Dermis blood vessel endothelial cell (primary cell): ENCODE results near the gene POU5F1. TPM values are rescaled to one million over a fixed set of nuclear protein-coding genes. Genes with fewer than 3 reads are reported as not detected.
A peak's percentile ranks its signal among the peaks of the same experiment; 100 is the strongest.
"Not testable (repeated sequence)": the region's sequence is repeated elsewhere in the genome, so short reads cannot be mapped to it uniquely, and the experiment has no call there.

ENCODE experiments used
- DNase-seq: peaks from one replicate; pipeline ENCODE4 v3.0.0; 2010
- total RNA-seq: library from RNA; depleted of rRNA; stranded (reverse); fragments of >200 nt; gene quantifications from 2 replicates; pipeline ENCODE4 v1.2.3, GENCODE V29; 2014

POU5F1 gene
- total RNA-seq, 1 donor from 2014 or later = 0.68 TPM

- DNase-seq = no peak
Observed at GRCh38 chr6:31190488-31190887, 20.0 kb upstream of the POU5F1 start.

GRCh38 chr6:31189223-31189622 is 18.7 kb upstream of the POU5F1 start:
- not testable (repeated sequence) for DNase-seq

GRCh38 chr6:31187780-31188194 is 17.3 kb upstream of the POU5F1 start:
- no peak for DNase-seq

GRCh38 chr6:31186052-31186734 is 15.7 kb upstream of the POU5F1 start:
- DNase-seq = no peak

GRCh38 chr6:31185695-31186051 is 15.2 kb upstream of the POU5F1 start:
- not testable (repeated sequence) for DNase-seq

GRCh38 chr6:31183859-31184258 is 13.4 kb upstream of the POU5F1 start:
- DNase-seq = not testable (repeated sequence)

GRCh38 chr6:31183287-31183686 is 12.8 kb upstream of the POU5F1 start:
- DNase-seq = not testable (repeated sequence)

GRCh38 chr6:31180500-31180899 is 10.0 kb upstream of the POU5F1 start:
- DNase-seq = peak; percentile 92

- no peak for DNase-seq
Observed at GRCh38 chr6:31179896-31180295, 9.4 kb upstream of the POU5F1 start.

GRCh38 chr6:31179042-31179386 is 8.5 kb upstream of the POU5F1 start:
- DNase-seq = no peak

GRCh38 chr6:31178143-31179041 is 7.9 kb upstream of the POU5F1 start:
- DNase-seq = peak; percentile 40

- no peak for DNase-seq
Observed at GRCh38 chr6:31175971-31176370, 5.5 kb upstream of the POU5F1 start.

GRCh38 chr6:31174378-31174777 is 3.9 kb upstream of the POU5F1 start:
- DNase-seq = no peak

- no peak for DNase-seq
Observed at GRCh38 chr6:31173406-31173805, 2.9 kb upstream of the POU5F1 start.

GRCh38 chr6:31172973-31173384 is 2.5 kb upstream of the POU5F1 start:
- DNase-seq = no peak

- no peak for DNase-seq
Observed at GRCh38 chr6:31171931-31172905, 1.7 kb upstream of the POU5F1 start.

GRCh38 chr6:31170987-31171671 is 647 bp upstream of the POU5F1 start:
- DNase-seq = no peak

- not testable (repeated sequence) for DNase-seq
Observed at GRCh38 chr6:31169858-31170599, 453 bp downstream of the POU5F1 start.

GRCh38 chr6:31169123-31169857 is 1.2 kb downstream of the POU5F1 start:
- no peak for DNase-seq

- no peak for DNase-seq
Observed at GRCh38 chr6:31168606-31169005, 1.9 kb downstream of the POU5F1 start.

GRCh38 chr6:31165986-31166385 is 4.5 kb downstream of the POU5F1 start:
- no peak for DNase-seq
